Tibial artery (tissue), 4 donors: Measurements from ENCODE around the gene CLTRN.

Experiments used
- DNase-seq, 2 donors: peaks; one replicate each; pipeline ENCODE4 v3.0.0-alpha.2; 2019
- H3K27ac ChIP-seq, 2 donors: fragments of 200-600 bp; sonication (generic) in 1 of 2; 1 replicate in 1 of 2; 2 replicates in 1 of 2; pipeline ENCODE4 v1.5.1; 2018 to 2019; ENCODE audit warnings: mild to moderate bottlenecking in 1 of 2
- H3K27me3 ChIP-seq, 2 donors: fragments of 200-600 bp; sonication (generic) in 1 of 2; one replicate each; pipeline versions ENCODE4 v1.5.1 to v1.6.0; 2016 to 2019
- H3K36me3 ChIP-seq, 3 donors: fragments of 200-600 bp; sonication (generic) in 2 of 3; one replicate each; pipeline ENCODE4 v1.5.1; 2016 to 2019; ENCODE audit warnings: mild to moderate bottlenecking in 2 of 3
- H3K4me1 ChIP-seq, 4 donors: fragments of 200-600 bp; sonication (generic) in 2 of 4; 1 replicate in 3 of 4; 2 replicates in 1 of 4; pipeline ENCODE4 v1.5.1; 2016 to 2019
- H3K4me3 ChIP-seq, 2 donors: fragments of 200-600 bp; sonication (generic) in 1 of 2; 1 replicate in 1 of 2; 2 replicates in 1 of 2; pipeline ENCODE4 v1.5.1; 2018 to 2019; ENCODE audit warnings: mild to moderate bottlenecking in 2 of 2
- H3K9me3 ChIP-seq, 3 donors: fragments of 200-600 bp; sonication (generic) in 1 of 3; one replicate each; pipeline ENCODE4 v1.5.1; 2016 to 2019
- intact Hi-C: fragments of 100-400 bp; cut with DNase I; formaldehyde crosslinking; loops from one replicate; pipeline ENCODE4 v1.15.0; 2023; ENCODE audit warnings: low total_unique reads
- TF ChIP-seq, protein P1 (sequence below), 2 experiments: fragments of 200-600 bp in 1 of 2; fragments of 450-650 bp in 1 of 2; IDR thresholded peaks; one replicate each; pipeline ENCODE4 v1.5.1; 2017 to 2019; ENCODE audit warnings: antibody characterized with exemption in 2 of 2, mild to moderate bottlenecking in 1 of 2, moderate library complexity in 1 of 2

Gene CLTRN

DNA sequence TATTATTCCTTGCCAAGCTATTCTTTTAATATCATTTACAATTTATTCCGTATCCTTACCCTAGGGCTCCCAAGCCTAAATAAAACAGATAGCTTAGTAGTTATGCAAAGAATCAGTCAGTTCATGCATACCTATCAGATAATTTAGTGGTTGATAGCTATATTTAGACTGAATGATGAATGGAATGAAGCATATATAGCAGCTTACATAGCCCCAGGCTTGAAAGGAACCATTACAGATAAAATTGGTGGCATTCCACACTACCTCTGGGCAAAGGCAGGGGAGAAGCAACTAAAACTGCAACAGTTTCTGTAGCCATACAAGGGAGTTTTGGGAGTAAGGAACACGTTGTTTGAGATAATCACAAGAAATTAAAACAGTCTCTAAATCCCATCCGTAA is 66.6 kb downstream of the CLTRN start:
- no peak for DNase-seq
- no peak overlapping the region for H3K27ac ChIP-seq
- no peaks in the 10 kb centered on the region for H3K36me3 ChIP-seq
- no peaks in the 10 kb centered on the region for H3K4me1 ChIP-seq
- TF ChIP-seq, protein P1, sequence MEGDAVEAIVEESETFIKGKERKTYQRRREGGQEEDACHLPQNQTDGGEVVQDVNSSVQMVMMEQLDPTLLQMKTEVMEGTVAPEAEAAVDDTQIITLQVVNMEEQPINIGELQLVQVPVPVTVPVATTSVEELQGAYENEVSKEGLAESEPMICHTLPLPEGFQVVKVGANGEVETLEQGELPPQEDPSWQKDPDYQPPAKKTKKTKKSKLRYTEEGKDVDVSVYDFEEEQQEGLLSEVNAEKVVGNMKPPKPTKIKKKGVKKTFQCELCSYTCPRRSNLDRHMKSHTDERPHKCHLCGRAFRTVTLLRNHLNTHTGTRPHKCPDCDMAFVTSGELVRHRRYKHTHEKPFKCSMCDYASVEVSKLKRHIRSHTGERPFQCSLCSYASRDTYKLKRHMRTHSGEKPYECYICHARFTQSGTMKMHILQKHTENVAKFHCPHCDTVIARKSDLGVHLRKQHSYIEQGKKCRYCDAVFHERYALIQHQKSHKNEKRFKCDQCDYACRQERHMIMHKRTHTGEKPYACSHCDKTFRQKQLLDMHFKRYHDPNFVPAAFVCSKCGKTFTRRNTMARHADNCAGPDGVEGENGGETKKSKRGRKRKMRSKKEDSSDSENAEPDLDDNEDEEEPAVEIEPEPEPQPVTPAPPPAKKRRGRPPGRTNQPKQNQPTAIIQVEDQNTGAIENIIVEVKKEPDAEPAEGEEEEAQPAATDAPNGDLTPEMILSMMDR (IDR thresholded peaks at IDR 0.05) = no peak
- no peaks in the 10 kb centered on the region for H3K9me3 ChIP-seq
- H3K4me3 ChIP-seq = no peak overlapping the region
- intact Hi-C loops = no loop called here
- H3K27me3 ChIP-seq = no peaks in the 10 kb centered on the region

- Histone ChIP-seq H3K4me1 (no peaks in the 10 kb centered on the region), H3K9me3 (no peaks in the 10 kb centered on the region), H3K27ac (no peak overlapping the region), H3K27me3 (no peaks in the 10 kb centered on the region), H3K4me3 (no peak overlapping the region), H3K36me3 (no peaks in the 10 kb centered on the region)
- TF ChIP-seq, protein P1 (IDR thresholded peaks at IDR 0.05) = no peak
- no peak for DNase-seq
- intact Hi-C loops = no loop called here
Measured at GRCh38 chrX:15594371-15594770, 70.2 kb downstream of the CLTRN start.

- intact Hi-C loops = no loop called here
Measured at GRCh38 chrX:15579778-15580747, 84.5 kb downstream of the CLTRN start.

More at GRCh38 chrX:15579778-15580747, 84.5 kb downstream of the CLTRN start:
- TF ChIP-seq, protein P1 (IDR thresholded peaks at IDR 0.05) = no peak
- Histone ChIP-seq H3K27ac (no peak overlapping the region), H3K4me1 (no peaks in the 10 kb centered on the region), H3K36me3 (no peaks in the 10 kb centered on the region), H3K27me3 (no peaks in the 10 kb centered on the region), H3K9me3 (no peaks in the 10 kb centered on the region), H3K4me3 (no peak overlapping the region)
- DNase-seq = no peak
